ENCODE data around the gene NAALAD2. TPM values are rescaled to one million over a fixed set of nuclear protein-coding genes. Genes with fewer than 3 reads are reported as not detected.
"Not testable (repeated sequence)": the region's sequence is repeated elsewhere in the genome, so short reads cannot be mapped to it uniquely, and the experiment has no call there.

NAALAD2 gene
- total RNA-seq, 2 donors from 2014 or later, result 1.3 to 2.0 TPM

GRCh38 chr11:90229791-90230190 lies 95.3 kb downstream of the NAALAD2 start:
- intact Hi-C loops (cut with DNase I), result no loop called here

GRCh38 chr11:90234977-90235376 lies 100.5 kb downstream of the NAALAD2 start:
- intact Hi-C loops (cut with DNase I), result no loop called here
- no peak for DNase-seq (ENCODE audit: low spot score)

More at GRCh38 chr11:90229791-90230190, 95.3 kb downstream of the NAALAD2 start:
- no peak for DNase-seq (ENCODE audit: low spot score)

GRCh38 chr11:90235526-90235925 lies 101.1 kb downstream of the NAALAD2 start:
- intact Hi-C loops (cut with DNase I), result no loop called here
- DNase-seq (ENCODE audit: low spot score), result no peak

GRCh38 chr11:90237004-90237403 lies 102.5 kb downstream of the NAALAD2 start:
- no peak for DNase-seq (ENCODE audit: low spot score)
- intact Hi-C loops (cut with DNase I), result no loop called here

- DNase-seq (ENCODE audit: low spot score); intact Hi-C loops (cut with DNase I): not testable (repeated sequence)
These were observed 105.6 kb downstream of the NAALAD2 start for GRCh38 chr11:90239967-90240636.

GRCh38 chr11:90241414-90241813 lies 107.0 kb downstream of the NAALAD2 start:
- no peak for DNase-seq (ENCODE audit: low spot score)
- intact Hi-C loops (cut with DNase I), result no loop called here

Other genes starting within 250 kb of the NAALAD2 start
- not detected for gene TRIM49D1, start 212.4 kb upstream of the NAALAD2 start, total RNA-seq
- not detected for gene TRIM49D2, start 210.6 kb upstream of the NAALAD2 start, total RNA-seq
- gene TRIM64, start 168.6 kb upstream of the NAALAD2 start, total RNA-seq, result not detected
- not detected for gene TRIM49C, start 103.6 kb upstream of the NAALAD2 start, total RNA-seq
- not detected for gene UBTFL1, start 48.7 kb upstream of the NAALAD2 start, total RNA-seq
- 10 to 100 TPM; 24.7 to 31.7 TPM for gene CHORDC1, start 88.4 kb downstream of the NAALAD2 start, total RNA-seq